Hypothalamus (tissue), 51 donors: Measurements from ENCODE around the gene FAM163A.
"Not testable (repeated sequence)": the region's sequence is repeated elsewhere in the genome, so short reads cannot be mapped to it uniquely, and the experiment has no call there.

Source experiments
- DNase-seq, 51 donors: peaks; one replicate each; lab custom pipeline; 2025; lab: John Stamatoyannopoulos, UW

FAM163A gene

DNA sequence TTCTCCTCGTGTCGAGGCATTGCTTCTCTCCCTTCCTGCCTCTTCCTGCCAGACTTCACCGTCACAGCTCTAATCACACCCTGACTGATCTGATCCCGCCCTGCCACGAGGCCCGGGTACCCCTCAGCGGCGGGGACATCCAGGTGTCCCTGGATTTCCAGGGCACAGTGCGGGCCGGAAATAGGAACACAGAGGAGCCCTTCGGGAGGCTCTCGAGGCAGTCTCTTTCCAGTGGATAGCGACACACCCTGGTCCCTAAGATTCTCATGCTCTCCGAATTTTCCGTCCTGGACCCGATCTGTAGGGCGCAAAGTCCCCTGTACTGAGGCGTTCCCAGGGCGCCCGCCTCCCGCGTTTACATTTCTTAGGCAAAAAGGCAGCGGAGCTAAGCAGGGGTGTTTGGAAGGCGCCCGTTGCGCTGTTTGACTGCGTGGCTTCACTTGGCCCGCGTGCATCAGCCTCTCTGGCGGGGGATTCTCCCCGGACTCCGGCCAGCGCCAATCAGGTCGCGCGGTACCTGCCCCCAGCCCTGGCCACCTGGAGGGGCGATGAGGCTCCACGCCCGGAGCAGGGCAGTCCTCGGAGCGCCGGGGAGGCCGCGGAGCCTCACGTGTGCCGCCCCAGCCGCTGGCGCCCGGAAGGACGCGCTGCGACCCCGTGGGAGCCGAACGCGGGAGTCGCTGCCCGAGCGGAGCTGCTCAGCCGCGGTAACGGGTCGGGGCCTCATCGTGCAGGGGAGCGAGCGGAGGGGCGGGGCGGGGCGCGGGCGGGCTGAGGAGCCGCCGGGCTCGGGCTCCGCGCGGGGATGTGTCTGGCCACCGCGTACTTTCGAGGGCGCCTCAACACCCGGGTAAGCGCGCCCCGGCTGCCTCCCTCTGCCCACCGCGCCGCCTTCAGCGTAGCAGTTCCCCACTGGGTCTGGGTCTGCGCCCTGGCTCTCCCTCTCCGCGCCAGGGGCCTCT, at the start of gene FAM163A:
Gene FAM163A (plus strand): TSS at position 575 of the 962 bp plus-strand sequence. CDS start 69,807 bp downstream, outside the sequence.
- no peak for DNase-seq

DNA sequence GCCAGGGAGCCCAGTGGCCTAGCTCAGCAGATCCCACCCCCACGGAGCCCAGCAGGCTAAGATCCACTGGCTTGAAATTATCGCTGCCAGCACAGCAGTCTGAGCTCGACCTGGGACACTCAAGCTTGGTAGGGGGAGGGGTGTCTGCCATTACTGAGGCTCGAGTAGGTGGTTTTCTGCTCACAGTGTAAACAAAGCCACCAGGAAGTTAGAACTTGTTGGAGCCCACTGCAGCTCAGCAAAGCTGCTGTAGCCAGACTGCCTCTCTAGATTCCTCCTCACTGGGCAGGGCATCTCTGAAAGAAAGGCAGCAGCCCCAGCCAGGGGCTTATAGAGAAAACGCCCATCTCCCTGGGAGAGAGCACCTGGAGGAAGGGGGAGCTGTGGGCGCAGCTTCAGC, 48.6 kb upstream of the FAM163A start:
- not testable (repeated sequence) for DNase-seq

DNA sequence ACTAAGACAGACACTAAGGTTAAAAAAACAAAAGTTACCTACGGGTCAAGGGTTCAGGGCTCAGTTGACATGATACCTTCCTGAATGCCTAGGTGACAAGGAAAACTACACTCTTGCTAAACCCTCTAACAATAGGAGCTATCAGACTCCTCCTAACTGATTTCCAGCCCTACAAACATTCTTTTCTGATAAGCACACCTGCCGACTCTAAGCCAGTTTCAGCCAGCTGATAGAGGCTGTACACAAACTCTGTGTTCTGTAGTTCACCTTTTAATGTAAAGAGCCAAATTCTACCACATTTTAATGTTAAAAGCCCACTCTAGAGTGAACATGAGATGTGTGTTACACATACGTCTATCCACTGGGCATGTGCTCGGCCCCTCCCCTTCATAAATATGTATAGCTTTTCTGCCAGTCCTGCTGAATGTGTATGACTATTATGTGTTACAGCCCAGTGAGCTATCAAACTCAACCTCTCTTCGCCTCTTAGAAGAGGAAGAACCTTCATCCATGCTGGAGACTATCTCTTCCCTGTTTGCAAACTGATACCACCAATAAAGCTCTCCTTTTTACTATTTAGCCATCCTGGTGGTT, 40.0 kb upstream of the FAM163A start:
- DNase-seq: no peak

DNA sequence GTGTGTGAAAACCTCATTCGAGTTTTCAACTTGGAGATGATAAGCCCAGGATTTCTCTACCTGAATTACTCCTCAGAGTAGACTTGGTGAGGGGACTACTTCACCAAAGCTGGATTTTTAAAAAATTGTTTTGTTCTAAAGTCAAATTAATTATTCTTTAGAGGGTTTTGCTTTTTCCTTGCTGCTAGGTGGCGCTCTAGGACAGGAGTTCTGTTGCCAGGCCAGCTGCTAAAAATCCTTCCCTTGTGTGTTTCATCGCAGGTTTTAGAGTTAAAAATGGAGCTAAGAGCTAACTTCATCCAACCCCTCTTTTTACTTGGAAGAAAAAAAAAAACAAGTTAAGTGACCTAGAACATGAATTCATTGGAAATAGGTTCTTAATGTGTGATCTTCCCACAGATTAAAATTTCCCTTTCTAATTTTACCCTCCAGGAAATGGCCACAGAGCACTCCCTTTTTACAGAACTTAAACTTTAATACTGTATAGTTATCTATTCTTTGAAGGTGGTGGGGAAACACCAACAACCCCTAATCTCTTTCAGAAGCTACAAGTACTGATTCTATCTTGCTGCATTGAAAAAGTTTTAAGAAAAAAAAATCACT, 36.7 kb upstream of the FAM163A start:
- peak in 26 of 51 donors; percentile 1 to 52 (median 12) for DNase-seq

DNA sequence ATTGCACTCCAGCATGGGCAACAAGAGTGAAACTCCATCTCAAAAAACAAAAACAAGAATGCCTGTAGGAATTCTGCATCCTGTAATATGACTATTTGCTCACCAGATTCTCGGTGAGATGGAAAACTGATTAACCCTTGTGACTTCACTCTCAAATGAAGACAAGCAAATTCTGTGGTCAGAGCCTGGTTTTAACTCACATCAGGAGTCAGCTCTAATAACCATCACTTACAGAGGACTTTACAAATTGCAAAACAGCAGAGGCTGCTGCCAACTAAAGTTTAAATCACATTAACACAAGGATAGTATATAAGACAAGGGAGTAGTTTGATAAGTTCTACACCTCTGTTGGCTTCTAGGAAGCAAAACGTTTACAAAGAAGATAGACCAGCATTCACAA, 35.7 kb upstream of the FAM163A start:
- no peak for DNase-seq

- DNase-seq: no peak
Observed at GRCh38 chr1:179708434-179709195, 34.5 kb upstream of the FAM163A start.

DNA sequence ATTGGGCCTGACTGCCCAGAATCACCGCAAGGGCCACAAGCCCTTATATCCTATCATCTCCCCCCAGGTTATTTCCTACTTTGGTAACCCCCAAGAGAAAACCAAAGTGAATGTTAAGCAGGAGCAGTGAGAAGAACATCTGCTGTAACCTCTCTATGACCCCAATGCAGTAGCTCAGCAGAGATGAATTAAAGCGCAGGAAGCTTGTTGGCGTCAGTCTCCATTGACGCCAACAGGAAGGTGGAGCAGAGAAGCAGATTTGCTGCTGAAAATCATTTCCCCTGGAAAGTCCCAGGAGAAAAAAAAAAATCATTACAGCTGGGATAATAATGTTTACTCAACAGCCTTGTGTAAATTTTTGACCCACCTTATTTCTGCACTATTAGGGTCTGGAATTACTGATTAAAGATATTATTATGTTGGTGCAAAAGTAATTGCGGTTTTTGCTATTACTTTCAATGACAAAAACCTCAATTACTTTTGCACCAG, 33.2 kb upstream of the FAM163A start:
- no peak for DNase-seq

- DNase-seq: no peak
Observed at GRCh38 chr1:179714159-179714558, 28.9 kb upstream of the FAM163A start.

DNA sequence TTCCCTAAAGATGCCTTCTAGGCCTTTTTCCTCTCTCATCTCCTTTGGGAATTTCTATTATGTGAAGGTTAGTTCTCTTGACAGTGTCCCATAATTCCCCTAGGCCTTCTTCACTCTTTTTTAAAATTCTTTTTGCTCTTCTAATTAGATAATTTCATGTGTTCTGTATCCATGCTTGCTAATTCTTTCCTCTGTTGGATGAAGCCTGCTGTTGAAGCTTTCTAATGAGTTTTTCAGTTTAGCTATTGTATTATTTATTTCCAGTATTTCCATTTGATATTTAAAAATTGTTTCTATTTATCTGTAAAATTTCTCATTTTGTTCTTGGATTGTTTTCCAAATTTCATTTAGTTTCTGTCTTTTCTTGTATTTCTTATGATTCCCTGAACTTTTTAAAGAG, 28.5 kb upstream of the FAM163A start:
- DNase-seq: no peak

GRCh38 chr1:179719272-179719671, 23.8 kb upstream of the FAM163A start:
- no peak for DNase-seq

GRCh38 chr1:179728271-179728670, 14.8 kb upstream of the FAM163A start:
- DNase-seq: no peak

GRCh38 chr1:179729881-179730280, 13.2 kb upstream of the FAM163A start:
- no peak for DNase-seq

- DNase-seq: no peak
Observed at GRCh38 chr1:179731643-179732042, 11.4 kb upstream of the FAM163A start.

DNA sequence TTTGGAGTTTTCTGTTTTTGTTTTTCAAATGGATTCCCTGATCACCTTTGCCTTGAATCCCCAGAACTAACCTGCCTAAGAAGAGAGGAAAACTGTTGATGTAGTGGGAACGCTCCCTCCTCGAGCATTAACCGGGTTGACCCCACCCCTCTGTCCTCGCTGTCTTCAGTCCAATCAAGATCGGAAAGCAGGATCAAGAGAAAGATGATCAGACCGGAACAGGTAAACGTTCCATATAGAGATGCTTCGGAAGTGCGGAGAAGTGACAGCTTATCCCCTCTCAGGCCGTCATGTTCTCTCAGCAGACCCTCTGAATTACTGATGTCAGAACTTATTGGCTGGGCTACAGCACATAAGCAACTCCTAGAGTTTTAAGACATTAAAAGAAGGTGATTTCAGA, 800 bp upstream of the FAM163A start:
- no peak for DNase-seq

DNA sequence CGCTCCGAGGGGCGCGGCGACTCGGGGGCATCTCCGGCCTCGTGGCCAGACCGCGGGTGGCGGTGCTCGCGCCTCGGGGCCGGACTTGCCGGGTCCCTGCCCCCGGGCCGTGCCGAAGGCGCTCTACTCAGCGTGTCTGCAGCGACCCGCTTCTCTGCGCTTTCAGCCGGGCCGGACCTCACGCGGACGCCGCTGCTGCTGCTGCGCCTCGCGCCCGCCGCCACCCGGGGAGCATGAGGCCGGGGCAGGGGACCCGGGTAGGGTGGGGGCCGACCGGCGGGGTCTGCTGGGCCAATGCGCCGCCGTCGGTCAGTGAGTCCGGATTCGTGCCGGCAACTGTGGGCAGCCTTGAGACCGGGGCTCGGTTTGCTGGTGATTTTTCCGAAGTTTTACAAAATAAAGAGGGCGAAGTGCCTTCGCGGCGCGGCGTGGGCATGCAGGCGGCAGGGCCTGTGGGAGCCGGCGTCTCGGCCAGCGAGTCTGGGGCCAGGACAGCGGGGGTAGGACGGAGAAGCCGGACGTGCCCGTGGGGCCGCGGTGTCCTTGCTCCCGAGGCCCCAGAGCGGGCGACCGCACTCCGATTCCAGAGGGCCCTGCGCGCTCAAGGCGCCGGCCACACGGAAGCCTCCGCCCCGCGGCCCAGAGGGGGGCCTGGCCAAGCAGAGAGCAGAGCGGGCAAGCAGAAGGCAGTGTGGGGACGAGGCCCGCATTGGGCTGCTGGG, 749 bp downstream of the FAM163A start:
- DNase-seq: no peak

DNA sequence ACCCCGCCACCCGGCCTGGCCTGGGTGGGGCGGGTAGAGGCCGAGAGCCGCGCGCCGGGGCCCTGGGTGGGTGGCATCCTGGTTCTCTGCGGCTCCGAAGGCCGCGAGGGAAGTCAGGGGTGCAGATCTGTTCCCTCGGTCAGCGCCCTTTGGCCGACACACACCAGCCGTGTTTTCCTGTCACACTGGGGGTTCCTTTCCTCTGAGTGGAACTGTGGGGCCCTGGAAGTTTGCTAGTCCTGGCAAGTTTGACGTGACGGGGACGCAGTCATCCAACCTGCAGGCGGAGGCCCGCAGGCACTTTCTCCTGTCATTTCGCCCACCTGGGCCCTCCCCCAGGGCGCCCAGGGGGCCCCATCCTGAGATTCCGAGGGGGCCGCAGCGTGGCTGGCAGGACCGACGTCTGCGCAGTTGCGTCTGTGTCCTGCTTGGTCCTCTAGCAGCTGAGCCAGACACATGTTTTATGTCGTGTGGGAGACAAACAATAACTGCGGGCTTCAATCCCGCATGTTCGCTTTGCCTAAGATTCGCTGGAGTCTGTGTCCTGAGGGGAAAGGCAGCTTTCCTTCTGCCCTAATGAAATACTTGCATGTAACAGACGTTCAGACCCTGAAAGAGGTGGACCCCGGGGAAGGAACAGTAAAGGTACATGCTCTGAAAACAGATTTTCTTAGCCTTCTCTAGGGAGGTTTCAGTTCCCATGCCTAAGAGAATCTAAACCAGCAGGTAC, 1.5 kb downstream of the FAM163A start:
- DNase-seq: no peak

- no peak for DNase-seq
Observed at GRCh38 chr1:179745131-179745611, 2.1 kb downstream of the FAM163A start.

GRCh38 chr1:179745743-179746142, 2.7 kb downstream of the FAM163A start:
- no peak for DNase-seq

GRCh38 chr1:179747611-179748010, 4.5 kb downstream of the FAM163A start:
- DNase-seq: no peak
